Neutrophil (primary cell): Measurements from ENCODE around the gene GNA12.

ENCODE experiments used
- H3K27ac ChIP-seq: fragments of 200-600 bp; sonication (generic); 2 replicates; pipeline ENCODE4 v1.5.1; 2016; ENCODE audit warnings: mild to moderate bottlenecking, moderate library complexity
- H3K27me3 ChIP-seq: fragments of 200-600 bp; sonication (generic); 2 replicates; pipeline ENCODE4 v1.6.0; 2016; ENCODE audit warnings: mild to moderate bottlenecking
- H3K36me3 ChIP-seq: fragments of 200-600 bp; sonication (generic); 2 replicates; pipeline ENCODE4 v1.5.1; 2017
- H3K4me1 ChIP-seq, 2 experiments: fragments of 200-600 bp in 1 of 2; sonication (generic) in 1 of 2; 1 replicate in 1 of 2; 2 replicates in 1 of 2; pipeline versions ENCODE4 v1.5.1 to v1.6.1; 2013 to 2016; ENCODE audit warnings: low read depth in 1 of 2, low read length in 1 of 2, mild to moderate bottlenecking in 1 of 2, moderate library complexity in 1 of 2; ENCODE audit not compliant: control insufficient read depth in 1 of 2, insufficient read depth in 1 of 2
- H3K4me3 ChIP-seq, 2 experiments: fragments of 200-600 bp in 1 of 2; sonication (generic) in 1 of 2; 1 replicate in 1 of 2; 2 replicates in 1 of 2; pipeline ENCODE4 v1.5.1; 2013 to 2016; ENCODE audit warnings: low read depth in 1 of 2, low read length in 1 of 2, mild to moderate bottlenecking in 1 of 2, moderate library complexity in 1 of 2
- H3K9me3 ChIP-seq: fragments of 200-600 bp; sonication (generic); 2 replicates; pipeline ENCODE4 v1.5.1; 2016
- CTCF ChIP-seq: fragments of 200-600 bp; sonication (generic); IDR thresholded peaks from 2 replicates; pipeline ENCODE4 v1.5.1; 2016; ENCODE audit warnings: antibody characterized with exemption

Gene GNA12

GRCh38 chr7:2786607-2787116 lies 57.4 kb downstream of the GNA12 start:
- no peaks in the 10 kb centered on the region for H3K9me3 ChIP-seq
- H3K4me1 ChIP-seq: no peaks in the 10 kb centered on the region
- peaks cover 5% of the 10 kb centered on the region for H3K36me3 ChIP-seq
- no peaks in the 10 kb centered on the region for H3K27me3 ChIP-seq
- H3K27ac ChIP-seq: no peak overlapping the region
- TF ChIP-seq CTCF: no peak
- no peak overlapping the region for H3K4me3 ChIP-seq

- Histone ChIP-seq H3K4me3 (no peak overlapping the region), H3K36me3 (peaks cover 5% of the 10 kb centered on the region), H3K27ac (no peak overlapping the region), H3K9me3 (no peaks in the 10 kb centered on the region), H3K4me1 (no peaks in the 10 kb centered on the region), H3K27me3 (no peaks in the 10 kb centered on the region)
- TF ChIP-seq CTCF: no peak
These were observed 59.0 kb downstream of the GNA12 start for GRCh38 chr7:2785071-2785500.

DNA sequence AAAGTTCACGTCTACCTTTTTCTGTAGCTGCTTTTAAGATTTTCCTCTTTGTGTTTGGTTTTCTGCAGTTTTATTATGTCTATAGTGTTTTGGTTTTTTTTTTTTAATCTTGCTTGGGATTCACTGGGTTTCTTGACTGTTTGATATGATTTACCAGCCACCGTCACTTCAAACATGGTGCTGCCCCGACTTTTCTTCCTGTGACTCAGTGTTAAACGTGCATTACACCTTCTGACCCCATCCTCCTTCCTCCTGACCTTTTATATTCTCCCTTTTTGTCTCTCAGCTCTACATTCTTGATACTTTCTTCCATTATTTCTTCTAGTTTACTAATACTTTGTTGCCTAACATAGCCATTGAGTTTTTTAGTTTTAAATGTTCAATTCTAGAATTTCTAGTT lies 61.5 kb downstream of the GNA12 start:
- Histone ChIP-seq H3K27ac (no peak overlapping the region), H3K9me3 (no peaks in the 10 kb centered on the region)
- no peak for TF ChIP-seq CTCF

DNA sequence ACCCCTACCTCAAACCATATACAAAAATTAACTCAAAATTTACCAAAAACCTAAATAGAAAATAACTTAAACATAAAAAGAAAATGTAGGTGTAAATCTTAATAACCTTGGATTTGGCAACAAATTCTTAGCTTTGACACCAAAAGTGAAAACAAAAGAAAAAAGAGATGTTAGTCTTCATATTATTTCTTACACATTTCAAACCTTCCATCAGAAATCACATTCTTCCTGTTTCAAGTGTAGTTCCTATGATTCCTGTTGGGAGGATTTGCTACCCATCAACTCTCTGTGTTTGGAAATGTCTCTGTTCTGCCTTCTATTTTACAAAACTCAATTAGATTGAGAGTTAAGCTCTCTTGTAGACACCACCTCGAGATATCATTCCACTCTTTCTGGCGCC lies 62.0 kb downstream of the GNA12 start:
- Histone ChIP-seq H3K4me3 (no peak overlapping the region), H3K9me3 (no peaks in the 10 kb centered on the region), H3K27me3 (no peaks in the 10 kb centered on the region), H3K4me1 (no peaks in the 10 kb centered on the region), H3K36me3 (peaks cover 5% of the 10 kb centered on the region), H3K27ac (no peak overlapping the region)
- no peak for TF ChIP-seq CTCF

More for the DNA sequence above, 61.5 kb downstream of the GNA12 start:
- no peak overlapping the region for H3K4me3 ChIP-seq
- no peaks in the 10 kb centered on the region for H3K4me1 ChIP-seq
- H3K27me3 ChIP-seq: no peaks in the 10 kb centered on the region
- peaks cover 5% of the 10 kb centered on the region for H3K36me3 ChIP-seq

DNA sequence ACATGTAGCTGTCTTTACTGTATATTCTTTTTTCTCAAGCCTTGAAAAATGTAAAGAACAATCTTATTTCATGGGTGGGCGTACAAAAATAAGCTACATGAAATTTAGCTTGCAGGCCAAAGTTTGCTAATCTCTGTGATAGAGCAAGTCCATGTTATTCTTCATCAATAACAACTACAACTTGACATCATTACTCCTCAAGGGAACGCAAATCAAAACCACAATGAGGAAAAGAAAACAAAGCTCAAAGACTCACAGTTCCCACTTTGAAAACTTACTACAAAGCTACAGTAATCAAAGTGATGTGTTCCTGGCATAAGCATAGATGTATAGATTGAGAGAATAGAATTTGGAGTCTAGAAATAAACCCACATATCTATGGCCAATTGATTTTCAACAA lies 62.5 kb downstream of the GNA12 start:
- no peaks in the 10 kb centered on the region for H3K27me3 ChIP-seq
- no peaks in the 10 kb centered on the region for H3K9me3 ChIP-seq
- no peaks in the 10 kb centered on the region for H3K4me1 ChIP-seq
- H3K36me3 ChIP-seq: peaks cover 1% of the 10 kb centered on the region
- no peak overlapping the region for H3K27ac ChIP-seq
- no peak overlapping the region for H3K4me3 ChIP-seq
- no peak for TF ChIP-seq CTCF

GRCh38 chr7:2779051-2779450 lies 65.1 kb downstream of the GNA12 start:
- Histone ChIP-seq H3K9me3 (no peaks in the 10 kb centered on the region), H3K27me3 (no peaks in the 10 kb centered on the region), H3K36me3 (no peaks in the 10 kb centered on the region), H3K4me3 (no peak overlapping the region), H3K27ac (no peak overlapping the region), H3K4me1 (no peaks in the 10 kb centered on the region)
- TF ChIP-seq CTCF: no peak
